ENCODE measurements around the gene SLC1A4.
"Not testable (repeated sequence)": the region's sequence is repeated elsewhere in the genome, so short reads cannot be mapped to it uniquely, and the experiment has no call there.

The SLC1A4 gene

GRCh38 chr2:65027616-65028244, 38.5 kb downstream of the SLC1A4 start:
- TF ChIP-seq, protein P1, sequence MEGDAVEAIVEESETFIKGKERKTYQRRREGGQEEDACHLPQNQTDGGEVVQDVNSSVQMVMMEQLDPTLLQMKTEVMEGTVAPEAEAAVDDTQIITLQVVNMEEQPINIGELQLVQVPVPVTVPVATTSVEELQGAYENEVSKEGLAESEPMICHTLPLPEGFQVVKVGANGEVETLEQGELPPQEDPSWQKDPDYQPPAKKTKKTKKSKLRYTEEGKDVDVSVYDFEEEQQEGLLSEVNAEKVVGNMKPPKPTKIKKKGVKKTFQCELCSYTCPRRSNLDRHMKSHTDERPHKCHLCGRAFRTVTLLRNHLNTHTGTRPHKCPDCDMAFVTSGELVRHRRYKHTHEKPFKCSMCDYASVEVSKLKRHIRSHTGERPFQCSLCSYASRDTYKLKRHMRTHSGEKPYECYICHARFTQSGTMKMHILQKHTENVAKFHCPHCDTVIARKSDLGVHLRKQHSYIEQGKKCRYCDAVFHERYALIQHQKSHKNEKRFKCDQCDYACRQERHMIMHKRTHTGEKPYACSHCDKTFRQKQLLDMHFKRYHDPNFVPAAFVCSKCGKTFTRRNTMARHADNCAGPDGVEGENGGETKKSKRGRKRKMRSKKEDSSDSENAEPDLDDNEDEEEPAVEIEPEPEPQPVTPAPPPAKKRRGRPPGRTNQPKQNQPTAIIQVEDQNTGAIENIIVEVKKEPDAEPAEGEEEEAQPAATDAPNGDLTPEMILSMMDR (conservative IDR thresholded peaks at IDR 0.05) = no peak
- no peak overlapping the region for H3K27ac ChIP-seq

GRCh38 chr2:65030476-65031332, 41.5 kb downstream of the SLC1A4 start:
- TF ChIP-seq, protein P1 (conservative IDR thresholded peaks at IDR 0.05) = no peak
- H3K27ac ChIP-seq = peak overlapping the region; percentile 38

DNA sequence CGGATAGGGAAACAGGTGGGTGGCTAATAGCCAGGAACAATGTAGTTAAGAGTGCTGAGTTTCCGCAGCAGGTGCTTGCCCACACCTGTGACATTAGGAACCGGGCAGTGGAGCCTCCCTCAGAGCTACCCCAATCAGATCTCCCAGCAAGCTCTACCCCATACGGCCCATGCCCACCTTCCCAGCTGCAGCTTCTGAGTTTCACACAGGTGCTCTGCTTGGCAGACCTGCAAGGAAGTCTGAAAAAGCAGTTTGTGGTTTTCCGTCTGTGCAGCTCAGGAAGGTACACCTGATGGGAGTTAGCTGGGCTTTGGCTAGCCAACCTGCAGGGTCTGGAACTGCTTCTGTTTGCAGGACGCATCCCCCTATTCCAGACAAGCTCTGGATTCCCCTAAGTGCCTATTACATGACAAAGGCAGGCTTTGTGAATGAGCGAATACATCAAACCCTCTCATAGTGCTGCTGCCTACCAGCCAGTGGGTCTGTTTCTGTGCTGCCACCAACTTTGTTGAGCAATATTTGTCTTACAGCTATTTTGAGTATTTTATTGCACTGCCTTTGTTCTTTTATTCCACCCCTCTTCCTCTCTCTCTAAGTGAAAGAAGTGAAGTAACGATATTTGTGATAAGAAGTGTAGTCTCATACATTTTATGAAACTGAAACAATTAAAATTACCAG, 42.3 kb downstream of the SLC1A4 start:
- TF ChIP-seq, protein P1 (conservative IDR thresholded peaks at IDR 0.05) = no peak
- peak overlapping the region; percentile 38 for H3K27ac ChIP-seq

- H3K27ac ChIP-seq = peak overlapping the region; percentile 38; the same call in 1 of the 2 replicates
- TF ChIP-seq, protein P1 (conservative IDR thresholded peaks at IDR 0.05) = no peak
Measured at GRCh38 chr2:65032019-65032975, 43.1 kb downstream of the SLC1A4 start.

DNA sequence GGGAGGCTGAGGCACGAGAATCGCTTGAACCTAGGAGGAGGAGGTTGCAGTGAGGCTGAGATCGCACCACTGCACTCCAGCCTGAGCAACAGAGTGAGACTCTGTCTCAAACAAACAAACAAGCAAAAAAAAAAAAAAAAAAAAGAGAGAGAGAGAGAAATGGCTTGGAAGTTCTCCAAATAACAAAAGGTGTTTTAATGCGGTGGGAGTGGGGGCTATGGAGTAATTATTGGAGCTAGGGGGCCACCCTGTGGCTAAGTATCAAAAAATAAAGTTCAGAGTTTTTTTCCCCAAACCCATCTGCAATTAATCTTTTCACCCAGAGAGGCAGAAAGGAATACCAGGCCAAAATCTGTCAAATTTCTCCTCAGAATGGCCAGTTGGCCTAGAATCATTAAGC, 44.0 kb downstream of the SLC1A4 start:
- H3K27ac ChIP-seq = no peak overlapping the region
- TF ChIP-seq, protein P1 (conservative IDR thresholded peaks at IDR 0.05) = peak; percentile 36

DNA sequence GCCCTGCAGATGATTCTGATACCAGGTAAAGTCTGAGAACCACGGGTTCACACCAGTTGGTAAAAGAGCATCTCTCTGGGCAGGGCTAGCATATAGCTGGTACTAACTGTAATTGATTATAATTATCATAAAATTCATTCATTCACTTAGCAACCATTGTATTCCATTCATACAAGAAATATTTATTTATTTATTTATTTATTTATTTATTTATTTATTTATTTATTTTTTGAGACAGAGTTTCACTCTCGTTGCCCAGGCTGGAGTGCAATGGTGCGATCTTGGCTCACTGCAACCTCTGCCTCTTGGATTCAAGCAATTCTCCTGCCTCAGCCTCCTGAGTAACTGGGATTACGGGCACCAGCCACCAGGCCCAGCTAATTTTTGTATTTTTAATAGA, 44.5 kb downstream of the SLC1A4 start:
- H3K27ac ChIP-seq = not testable (repeated sequence)

DNA sequence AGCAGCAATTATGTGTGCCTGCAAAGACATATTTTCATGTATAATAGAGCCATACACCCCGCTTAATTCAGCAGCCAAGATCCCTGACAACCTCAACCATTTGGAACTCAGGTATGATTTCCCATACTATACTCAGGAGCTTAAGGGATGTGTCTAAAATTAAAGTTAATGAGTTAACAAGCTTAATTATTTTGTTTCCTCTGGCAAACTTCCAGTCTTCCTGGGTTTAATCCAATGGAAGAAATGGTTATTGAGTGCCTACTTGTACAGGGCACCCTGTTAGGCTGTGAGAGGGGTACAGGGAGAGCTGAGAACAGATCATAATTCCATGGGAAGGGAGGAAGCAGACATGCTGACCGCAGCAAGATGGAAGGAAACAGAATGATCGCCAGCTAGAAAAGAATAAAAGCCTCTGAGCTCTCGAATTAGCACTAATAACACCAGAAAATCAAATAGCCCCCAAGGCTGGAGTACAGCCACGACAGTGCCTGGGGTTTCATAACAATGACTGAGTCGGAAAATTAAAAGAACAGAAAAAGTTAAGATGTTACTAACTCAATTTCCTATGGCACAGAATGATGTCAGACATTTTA, 46.2 kb downstream of the SLC1A4 start:
- TF ChIP-seq, protein P1 (conservative IDR thresholded peaks at IDR 0.05) = no peak
- H3K27ac ChIP-seq = no peak overlapping the region
